CD14-positive monocyte (primary cell): ENCODE data around the gene GUCY1A1. TPM values are rescaled to one million over a fixed set of nuclear protein-coding genes. Genes with fewer than 3 reads are reported as not detected.

Experiments used
- DNase-seq, 3 donors: peaks; one replicate each; pipeline ENCODE4 v3.0.0-alpha.2; 2011 to 2022
- H2AFZ ChIP-seq: 2 replicates; pipeline ENCODE4 v1.6.0; 2012; ENCODE audit warnings: mild to moderate bottlenecking, low read depth, low read length, inconsistent platforms; ENCODE audit not compliant: insufficient read depth, poor library complexity, severe bottlenecking
- H3K27ac ChIP-seq, 2 donors: 1 replicate in 1 of 2; 2 replicates in 1 of 2; pipeline ENCODE4 v1.5.1; 2012 to 2013; ENCODE audit warnings: low read length in 2 of 2, control low read depth in 1 of 2, inconsistent platforms in 1 of 2, low read depth in 1 of 2, mild to moderate bottlenecking in 1 of 2
- H3K27me3 ChIP-seq, 2 donors: one replicate each; pipeline versions ENCODE4 v1.6.0 to v1.6.1; 2011 to 2013; ENCODE audit warnings: low read length in 2 of 2; ENCODE audit not compliant: control insufficient read depth in 2 of 2, insufficient read depth in 2 of 2
- H3K36me3 ChIP-seq, 2 donors: replicated peaks in 1 of 2; 1 replicate in 1 of 2; 2 replicates in 1 of 2; pipeline versions ENCODE4 v1.5.1 to v1.6.1; 2012 to 2013; ENCODE audit warnings: low read length in 2 of 2, control low read depth in 1 of 2, inconsistent platforms in 1 of 2, mild to moderate bottlenecking in 1 of 2; ENCODE audit not compliant: insufficient read depth in 2 of 2, control insufficient read depth in 1 of 2
- H3K4me1 ChIP-seq, 2 donors: 1 replicate in 1 of 2; 2 replicates in 1 of 2; pipeline versions ENCODE4 v1.5.1 to v1.6.1; 2012 to 2013; ENCODE audit warnings: low read length in 2 of 2, control low read depth in 1 of 2, inconsistent platforms in 1 of 2, mild to moderate bottlenecking in 1 of 2, moderate library complexity in 1 of 2; ENCODE audit not compliant: insufficient read depth in 2 of 2, control insufficient read depth in 1 of 2
- H3K4me2 ChIP-seq: replicated peaks from 2 replicates; pipeline ENCODE3; 2012; ENCODE audit warnings: low read length, moderate library complexity, mild to moderate bottlenecking; ENCODE audit not compliant: poor library complexity, severe bottlenecking; ENCODE audit errors: extremely low read depth
- H3K4me3 ChIP-seq, 3 experiments: fragments of 200-600 bp in 1 of 3; sonication (generic) in 1 of 3; replicated peaks in 1 of 3; 1 replicate in 2 of 3; 2 replicates in 1 of 3; pipeline ENCODE4 v1.5.1; 2011 to 2013; ENCODE audit warnings: low read length in 3 of 3, mild to moderate bottlenecking in 3 of 3, control low read depth in 2 of 3, low read depth in 2 of 3, inconsistent platforms in 1 of 3, moderate library complexity in 1 of 3
- H3K79me2 ChIP-seq: 2 replicates; pipeline ENCODE4 v1.6.0; 2012; ENCODE audit warnings: mild to moderate bottlenecking, control low read depth, inconsistent platforms, low read length, moderate library complexity; ENCODE audit not compliant: insufficient read depth
- H3K9ac ChIP-seq: 2 replicates; pipeline ENCODE4 v1.6.0; 2017; ENCODE audit warnings: low read length, mild to moderate bottlenecking; ENCODE audit not compliant: insufficient read depth, poor library complexity, severe bottlenecking
- H3K9me3 ChIP-seq, 2 donors: replicated peaks in 1 of 2; 1 replicate in 1 of 2; 2 replicates in 1 of 2; pipeline versions ENCODE4 v1.5.1 to v1.6.1; 2012 to 2013; ENCODE audit warnings: low read length in 2 of 2, control low read depth in 1 of 2; ENCODE audit not compliant: control insufficient read depth in 1 of 2, insufficient read depth in 1 of 2
- H4K20me1 ChIP-seq: 2 replicates; pipeline ENCODE4 v1.6.0; 2012; ENCODE audit warnings: mild to moderate bottlenecking, low read length, control low read depth, moderate library complexity; ENCODE audit not compliant: insufficient read depth
- H3K27ac Mint-ChIP-seq, 7 donors: one replicate each; pipeline ENCODE4 v1.8.0; 2020; ENCODE audit warnings: mild to moderate bottlenecking in 7 of 7, mixed read lengths in 7 of 7, moderate library complexity in 6 of 7, inconsistent platforms in 2 of 7
- H3K27me3 Mint-ChIP-seq, 3 donors: one replicate each; pipeline ENCODE4 v1.8.0; 2021 to 2022; ENCODE audit warnings: low read depth in 3 of 3, mild to moderate bottlenecking in 3 of 3, mixed read lengths in 3 of 3, moderate library complexity in 3 of 3, inconsistent platforms in 1 of 3
- H3K36me3 Mint-ChIP-seq, 2 donors: one replicate each; pipeline ENCODE4 v1.8.0; 2020; ENCODE audit warnings: mixed read lengths in 2 of 2, inconsistent platforms in 1 of 2, mild to moderate bottlenecking in 1 of 2
- H3K4me1 Mint-ChIP-seq: one replicate; pipeline ENCODE4 v1.8.0; 2020; ENCODE audit warnings: mild to moderate bottlenecking, mixed read lengths
- H3K4me3 Mint-ChIP-seq, 2 donors: one replicate each; pipeline ENCODE4 v1.8.0; 2020; ENCODE audit warnings: mild to moderate bottlenecking in 2 of 2, mixed read lengths in 2 of 2, moderate library complexity in 1 of 2
- H3K9me3 Mint-ChIP-seq, 7 donors: one replicate each; pipeline ENCODE4 v1.8.0; 2020 to 2022; ENCODE audit warnings: mixed read lengths in 7 of 7, mild to moderate bottlenecking in 6 of 7, moderate library complexity in 6 of 7, inconsistent platforms in 2 of 7
- CTCF ChIP-seq: fragments of 200-600 bp; IDR thresholded peaks from one replicate; pipeline ENCODE4 v1.8.0; 2022; ENCODE audit warnings: antibody characterized with exemption, mild to moderate bottlenecking
- WGBS: methylation state at CpG from one replicate; pipeline ENCODE4 v1.1.5; 2013; ENCODE audit warnings: missing lambda C conversion rate; ENCODE audit not compliant: insufficient coverage; 5-methylcytosine and 5-hydroxymethylcytosine counted together
- intact Hi-C, 2 donors: fragments of 100-400 bp; cut with micrococcal nuclease; formaldehyde crosslinking; loops; one replicate each; pipeline versions ENCODE4 v1.15.0 to v1.15.1; 2023
- polyA plus RNA-seq, 3 donors: library from polyadenylated mRNA; depleted of rRNA in 1 of 3; unstranded in 2 of 3; stranded (reverse) in 1 of 3; fragments of 300-500 nt in 2 of 3; fragments of >200 nt in 1 of 3; fragmentation: Illumina TruSeq in 2 of 3; gene quantifications; 1 replicate in 2 of 3; 2 replicates in 1 of 3; pipeline ENCODE4 v1.2.3, GENCODE V29; 2012 to 2021

GUCY1A1 gene
- polyA plus RNA-seq, 3 donors, result 0.88 to 1.2 (median 0.95) TPM

GRCh38 chr4:155749041-155749440 is 82.4 kb downstream of the GUCY1A1 start:
- WGBS, result no CpG with 5 or more reads among the region's 5 CpGs
- Histone ChIP-seq H3K9me3 (no peaks in the 10 kb centered on the region), H3K27me3 (no peaks in the 10 kb centered on the region), H3K4me3 (no peak overlapping the region), H4K20me1 (no peaks in the 10 kb centered on the region), H3K4me1 (no peaks in the 10 kb centered on the region), H3K79me2 (no peaks in the 10 kb centered on the region), H3K36me3 (no peaks in the 10 kb centered on the region), H3K9ac (no peak overlapping the region), H3K27ac (no peak overlapping the region), H3K4me2 (no peak overlapping the region), H2AFZ (no peak overlapping the region)
- Mint-ChIP-seq H3K36me3 (no peaks in the 10 kb centered on the region), H3K4me1 (no peaks in the 10 kb centered on the region), H3K4me3 (no peak overlapping the region), H3K27me3 (no peaks in the 10 kb centered on the region), H3K9me3 (peaks cover 0 to 1% (median 0%) of the 10 kb centered on the region in 7 donors), H3K27ac (no peak overlapping the region)
- DNase-seq, result no peak
- intact Hi-C loops, result no loop called here
- TF ChIP-seq CTCF, result no peak

- Histone ChIP-seq H3K4me3 (no peak overlapping the region), H3K4me2 (no peak overlapping the region), H3K79me2 (no peaks in the 10 kb centered on the region), H3K4me1 (no peaks in the 10 kb centered on the region), H3K27me3 (no peaks in the 10 kb centered on the region), H3K36me3 (no peaks in the 10 kb centered on the region), H3K27ac (no peak overlapping the region), H3K9ac (no peak overlapping the region), H2AFZ (no peak overlapping the region), H3K9me3 (no peaks in the 10 kb centered on the region), H4K20me1 (no peaks in the 10 kb centered on the region)
- intact Hi-C loops, result loop anchor here in 1 of 2 donors (10.0 kb wide), 1 partner anchor 77 kb away; no protein-coding TSS in a partner anchor
- no peak overlapping the region for H3K27ac Mint-ChIP-seq
- H3K9me3 Mint-ChIP-seq, result peaks cover 0 to 4% (median 0%) of the 10 kb centered on the region in 7 donors
- H3K4me3 Mint-ChIP-seq, result no peak overlapping the region
- H3K4me1 Mint-ChIP-seq, result no peaks in the 10 kb centered on the region
- no peaks in the 10 kb centered on the region for H3K36me3 Mint-ChIP-seq
- WGBS, result 76% methylated on average over 3 of the region's 5 CpGs
- H3K27me3 Mint-ChIP-seq, result no peaks in the 10 kb centered on the region
- no peak for DNase-seq
- TF ChIP-seq CTCF, result no peak
Measured at GRCh38 chr4:155751569-155751968, 84.9 kb downstream of the GUCY1A1 start.
